NCI-H748 treated with DMSO at 0.1 percent for 48 hours (cell line): Measurements from ENCODE around the gene DONSON.

Experiments used
- DNase-seq: peaks from one replicate; lab custom pipeline; 2025; lab: John Stamatoyannopoulos, UW

The DONSON gene

DNA sequence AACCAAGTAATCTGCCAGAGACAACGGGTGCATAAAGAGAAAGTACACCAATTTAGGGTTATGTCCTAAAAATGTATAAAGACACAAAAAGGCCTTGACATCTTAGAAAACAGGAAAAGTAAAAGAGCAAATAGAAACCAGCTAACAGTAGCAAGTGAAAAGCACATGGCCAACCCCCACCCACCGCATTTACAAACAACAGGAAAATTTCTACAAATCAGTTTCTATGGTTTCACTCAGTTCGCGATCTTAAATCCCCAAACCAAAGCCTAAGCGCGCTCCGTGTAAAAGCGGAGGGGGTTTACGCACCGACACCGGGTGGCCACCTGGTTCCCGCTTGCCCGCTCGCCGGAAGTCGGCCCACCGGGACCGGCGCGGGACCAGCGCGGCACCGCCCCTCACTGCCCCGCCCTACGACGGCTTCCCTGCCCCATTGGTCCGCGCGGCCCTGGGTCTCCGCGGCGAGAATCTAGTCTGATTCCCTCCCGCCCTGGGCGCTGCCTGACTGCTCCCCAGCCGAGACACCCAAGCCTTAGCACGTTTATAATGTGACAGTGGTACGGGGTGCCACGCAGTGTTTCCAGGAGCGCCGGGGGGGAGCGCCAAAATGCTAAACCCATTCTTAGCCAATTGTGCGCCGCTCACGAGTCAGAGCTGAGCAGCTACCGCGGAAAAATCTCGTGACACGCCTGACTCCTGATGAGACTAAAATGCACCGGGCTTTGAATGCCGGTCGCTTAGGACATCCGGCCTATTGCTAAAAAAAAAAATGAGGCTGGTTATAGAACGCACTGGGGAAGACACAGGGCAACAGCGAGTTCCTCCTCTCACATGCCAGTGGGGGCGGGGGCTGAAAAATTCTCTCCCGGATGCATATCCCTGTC, 46.5 kb downstream of the DONSON start, which contains the start of gene GART:
Gene GART (minus strand): TSS at position 362 of the 884 bp plus-strand sequence. CDS start 2,802 bp downstream, outside the sequence.
- peak; percentile 36 for DNase-seq

DNA sequence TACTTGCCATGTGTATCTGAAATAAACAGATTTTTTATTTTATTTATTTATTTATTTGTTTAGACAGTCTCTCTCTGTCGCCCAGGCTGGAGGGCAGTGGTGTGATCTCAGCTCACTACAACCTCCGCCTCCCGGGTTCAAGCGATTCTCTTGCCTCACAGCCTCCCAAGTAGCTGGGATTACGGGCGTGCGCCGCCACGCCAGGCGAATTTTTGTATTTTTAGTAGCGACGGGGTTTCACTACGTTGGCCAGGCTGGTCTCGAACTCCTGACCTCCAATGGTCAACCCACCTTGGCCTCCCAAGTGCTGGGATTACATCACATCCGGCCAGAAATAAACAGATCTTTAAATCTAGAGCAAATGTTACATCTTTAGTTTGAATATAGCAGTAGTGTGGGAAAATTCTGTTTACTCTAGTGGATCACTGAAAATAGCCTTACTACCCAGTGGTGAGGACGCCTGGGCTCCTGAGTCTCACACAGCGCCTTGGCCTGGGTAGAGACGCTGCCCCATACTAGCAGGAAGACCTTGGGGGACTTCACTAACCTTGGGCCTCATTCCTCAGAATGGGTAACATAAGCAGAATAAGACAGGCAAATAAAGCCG, 47.3 kb downstream of the DONSON start:
- DNase-seq, result no peak

DNA sequence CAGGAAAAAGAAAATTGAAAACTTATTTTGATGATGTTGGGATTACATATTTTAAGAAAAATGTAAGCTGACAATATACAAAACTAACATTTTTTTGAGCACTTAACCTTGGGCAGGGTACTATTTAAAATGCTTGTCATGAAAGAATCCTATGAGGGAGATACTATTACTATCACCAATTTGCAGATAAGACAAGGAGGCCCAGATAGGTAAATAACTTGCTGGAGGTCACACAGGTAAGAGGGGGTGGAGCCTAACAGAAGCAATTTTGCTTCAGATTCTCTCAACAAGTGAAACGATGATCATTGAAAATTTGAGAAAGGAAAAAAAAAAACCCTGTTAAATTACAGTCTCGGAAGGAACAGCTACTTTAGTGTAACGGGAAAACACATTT, 47.8 kb downstream of the DONSON start:
- DNase-seq, result no peak

DNA sequence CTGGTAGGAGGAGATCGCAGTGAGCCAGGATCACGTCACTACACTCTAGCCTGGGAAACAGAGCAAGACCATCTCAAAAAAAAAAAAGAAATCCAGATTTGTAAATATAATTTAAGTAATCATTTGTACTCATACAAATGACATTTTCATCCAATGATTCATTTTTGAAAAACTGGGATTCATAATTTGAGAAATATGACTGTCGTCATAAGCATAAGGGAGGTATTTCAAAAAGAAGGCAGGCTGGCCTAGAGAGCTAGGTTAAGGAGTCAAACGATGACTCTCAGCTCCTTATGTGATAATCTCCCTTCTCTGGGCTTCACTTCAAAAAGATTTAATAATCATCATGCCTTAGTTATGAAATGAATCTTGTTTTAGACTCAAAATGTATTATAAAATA, 48.9 kb downstream of the DONSON start:
- no peak for DNase-seq

DNA sequence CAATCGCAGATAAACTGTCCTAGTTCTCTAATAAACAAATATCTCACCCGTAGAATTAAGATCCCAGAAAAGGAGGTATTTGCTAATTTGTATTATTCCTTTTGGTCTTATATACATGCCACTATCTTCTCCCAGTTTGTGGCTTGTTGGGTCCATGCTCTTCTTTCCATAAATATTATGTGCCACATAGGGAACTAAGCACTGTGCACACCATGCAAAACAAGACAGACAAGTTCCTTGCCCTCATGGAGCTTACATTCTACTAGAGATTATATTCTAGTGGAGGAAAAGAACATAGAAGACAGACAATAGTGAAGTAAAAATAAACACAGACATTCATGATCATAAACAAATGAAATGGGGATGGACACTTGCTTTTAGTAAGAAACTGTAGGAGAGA, 51.3 kb downstream of the DONSON start:
- no peak for DNase-seq

DNA sequence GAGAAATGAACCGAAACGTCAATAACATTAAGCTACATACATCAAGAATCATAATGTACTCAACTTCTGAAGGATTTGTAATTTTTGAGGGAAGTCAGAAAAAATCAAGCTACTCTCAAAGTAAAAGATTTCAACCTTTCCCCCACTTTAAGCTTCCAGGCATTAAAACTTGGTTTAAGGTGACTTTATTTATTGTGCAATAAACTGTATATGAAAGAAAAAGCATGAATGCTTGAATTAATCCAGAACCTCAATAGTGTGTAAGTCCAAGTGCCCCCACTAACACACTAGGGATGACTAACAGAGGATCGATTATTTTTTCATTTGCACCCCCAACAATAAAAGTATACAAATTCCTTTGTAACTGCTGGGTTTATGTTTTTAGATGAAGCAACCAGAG, 57.5 kb downstream of the DONSON start:
- DNase-seq, result no peak
